Transverse colon (tissue), 4 donors: ENCODE data around the gene STYK1. TPM values are rescaled to one million over a fixed set of nuclear protein-coding genes. Genes with fewer than 3 reads are reported as not detected.

Experiments
- DNase-seq: peaks from one replicate; pipeline ENCODE4 v3.0.0-alpha.2; 2019
- H3K27ac ChIP-seq, 4 donors: fragments of 200-600 bp; sonication (generic); 2 replicates each; pipeline ENCODE4 v1.5.1; 2016 to 2018; ENCODE audit warnings: inconsistent platforms in 4 of 4
- H3K27me3 ChIP-seq: fragments of 200-600 bp; sonication (generic); 2 replicates; pipeline ENCODE4 v1.5.1; 2017; ENCODE audit warnings: inconsistent platforms
- H3K36me3 ChIP-seq, 4 donors: fragments of 200-600 bp; sonication (generic); 2 replicates each; pipeline ENCODE4 v1.5.1; 2017 to 2019; ENCODE audit warnings: inconsistent platforms in 4 of 4
- H3K4me1 ChIP-seq, 4 donors: fragments of 200-600 bp; sonication (generic); 2 replicates each; pipeline ENCODE4 v1.5.1; 2017 to 2020; ENCODE audit warnings: inconsistent platforms in 4 of 4
- H3K4me3 ChIP-seq, 4 donors: fragments of 200-600 bp; sonication (generic); 1 replicate in 1 of 4; 2 replicates in 3 of 4; pipeline versions ENCODE4 v1.5.1 to v1.6.1; 2017 to 2019; ENCODE audit warnings: inconsistent platforms in 4 of 4
- H3K9me3 ChIP-seq, 2 donors: fragments of 200-600 bp; sonication (generic); 2 replicates each; pipeline ENCODE4 v1.5.1; 2017 to 2019; ENCODE audit warnings: inconsistent platforms in 2 of 2
- EP300 ChIP-seq: sonication (generic); formaldehyde crosslinking; IDR thresholded peaks from one replicate; pipeline ENCODE4 v1.6.1; 2017; ENCODE audit warnings: antibody characterized with exemption, low read depth
- POLR2A ChIP-seq: fragments of 450-650 bp; IDR thresholded peaks from one replicate; pipeline ENCODE4 v1.6.1; 2016; ENCODE audit warnings: antibody characterized with exemption, mild to moderate bottlenecking, moderate library complexity
- POLR2AphosphoS5 ChIP-seq, 3 donors: sonication (generic); formaldehyde crosslinking; IDR thresholded peaks; one replicate each; pipeline ENCODE4 v1.6.1; 2016; ENCODE audit warnings: antibody characterized with exemption in 3 of 3
- WGBS, 2 donors: methylation state at CpG; one replicate each; pipeline ENCODE4 v1.1.5; 2018; ENCODE audit warnings: low coverage in 1 of 2; 5-methylcytosine and 5-hydroxymethylcytosine counted together
- in situ Hi-C, 4 donors: fragments of 200-750 bp; cut with MboI; loops; one replicate each; pipeline versions ENCODE4 v1.15.0 to v1.15.1; 2017; ENCODE audit warnings: low sequenced_read_pairs in 3 of 4, low pct_ligation_motif_present in 1 of 4, low pct_unique_long_range_greater_than_20kb in 1 of 4
- intact Hi-C: fragments of 100-400 bp; cut with DNase I; formaldehyde crosslinking; loops from one replicate; pipeline ENCODE4 v1.15.1; 2023; ENCODE audit warnings: low total_unique reads
- total RNA-seq, 4 donors: library from RNA; depleted of rRNA; stranded (reverse); fragments of >200 nt; gene quantifications; one replicate each; pipeline ENCODE4 v1.1.0, GENCODE V29; 2016
- TF ChIP-seq, protein P1 (sequence below), 5 experiments: fragments of 200-600 bp in 3 of 5; fragments of 450-650 bp in 2 of 5; sonication (generic) in 3 of 5; IDR thresholded peaks; 1 replicate in 2 of 5; 2 replicates in 3 of 5; pipeline ENCODE4 v1.5.1; 2016 to 2017; ENCODE audit warnings: antibody characterized with exemption in 5 of 5, inconsistent platforms in 3 of 5, mild to moderate bottlenecking in 2 of 5, moderate library complexity in 1 of 5

The STYK1 gene
- total RNA-seq, 4 donors from 2014 or later = 8.4 to 41.6 (median 19.2) TPM

- Histone ChIP-seq H3K4me1 (no peaks in the 10 kb centered on the region), H3K27ac (no peak overlapping the region), H3K9me3 (no peaks in the 10 kb centered on the region), H3K4me3 (no peak overlapping the region), H3K27me3 (no peaks in the 10 kb centered on the region), H3K36me3 (peaks cover 0 to 70% (median 28%) of the 10 kb centered on the region in 4 donors)
- no peak for DNase-seq
- 71 to 75% methylated on average over 4 of the region's 4 CpGs for WGBS, 2 donors
- intact Hi-C loops (no loop called here), in situ Hi-C loops (no loop called here)
- no peak for TF ChIP-seq POLR2A
- TF ChIP-seq, protein P1, sequence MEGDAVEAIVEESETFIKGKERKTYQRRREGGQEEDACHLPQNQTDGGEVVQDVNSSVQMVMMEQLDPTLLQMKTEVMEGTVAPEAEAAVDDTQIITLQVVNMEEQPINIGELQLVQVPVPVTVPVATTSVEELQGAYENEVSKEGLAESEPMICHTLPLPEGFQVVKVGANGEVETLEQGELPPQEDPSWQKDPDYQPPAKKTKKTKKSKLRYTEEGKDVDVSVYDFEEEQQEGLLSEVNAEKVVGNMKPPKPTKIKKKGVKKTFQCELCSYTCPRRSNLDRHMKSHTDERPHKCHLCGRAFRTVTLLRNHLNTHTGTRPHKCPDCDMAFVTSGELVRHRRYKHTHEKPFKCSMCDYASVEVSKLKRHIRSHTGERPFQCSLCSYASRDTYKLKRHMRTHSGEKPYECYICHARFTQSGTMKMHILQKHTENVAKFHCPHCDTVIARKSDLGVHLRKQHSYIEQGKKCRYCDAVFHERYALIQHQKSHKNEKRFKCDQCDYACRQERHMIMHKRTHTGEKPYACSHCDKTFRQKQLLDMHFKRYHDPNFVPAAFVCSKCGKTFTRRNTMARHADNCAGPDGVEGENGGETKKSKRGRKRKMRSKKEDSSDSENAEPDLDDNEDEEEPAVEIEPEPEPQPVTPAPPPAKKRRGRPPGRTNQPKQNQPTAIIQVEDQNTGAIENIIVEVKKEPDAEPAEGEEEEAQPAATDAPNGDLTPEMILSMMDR (IDR thresholded peaks at IDR 0.05) = no peak
- TF ChIP-seq POLR2AphosphoS5 (IDR thresholded peaks at IDR 0.05) = no peak
- no peak for TF ChIP-seq EP300
Measured at GRCh38 chr12:10708862-10709261, 35.0 kb upstream of the STYK1 start.

DNA sequence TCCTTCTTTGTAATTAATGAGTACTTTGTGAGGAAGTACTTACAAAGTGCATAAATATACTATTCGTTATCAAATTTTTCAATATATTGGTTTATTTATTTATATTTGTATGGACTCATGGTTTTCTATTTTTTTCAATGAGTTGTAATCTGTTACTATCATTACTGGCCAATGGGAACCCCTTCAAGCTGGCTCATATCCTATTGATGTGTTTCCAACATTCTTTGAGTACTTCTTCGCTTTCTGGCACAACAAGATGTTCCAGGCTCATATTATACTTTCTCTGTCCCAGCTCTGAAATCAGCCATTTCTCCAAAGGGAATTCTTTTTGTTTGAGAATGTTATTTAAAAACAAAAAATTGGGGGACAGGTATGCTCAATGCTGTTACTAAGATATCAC, 31.8 kb upstream of the STYK1 start:
- Histone ChIP-seq H3K4me3 (no peak overlapping the region), H3K36me3 (peaks cover 0 to 72% (median 33%) of the 10 kb centered on the region in 4 donors), H3K9me3 (no peaks in the 10 kb centered on the region), H3K27me3 (no peaks in the 10 kb centered on the region), H3K27ac (peak overlapping the region in 1 of 4 donors; percentile 30), H3K4me1 (no peaks in the 10 kb centered on the region)
- intact Hi-C loops (no loop called here), in situ Hi-C loops (no loop called here)
- no peak for DNase-seq
- TF ChIP-seq POLR2A (no peak), POLR2AphosphoS5 (IDR thresholded peaks at IDR 0.05) (no peak)
- WGBS, 2 donors = 38 to 71% methylated on average over 1 to 2 of the region's 2 CpGs

- 91 to 98% methylated on average over 9 to 14 of the region's 14 CpGs for WGBS, 2 donors
- no peaks in the 10 kb centered on the region for H3K27me3 ChIP-seq
- H3K9me3 ChIP-seq = no peaks in the 10 kb centered on the region
- in situ Hi-C loops (no loop called here), intact Hi-C loops (no loop called here)
- H3K4me3 ChIP-seq = no peak overlapping the region
- DNase-seq = no peak
- TF ChIP-seq POLR2AphosphoS5 (IDR thresholded peaks at IDR 0.05) (no peak), EP300 (no peak), POLR2A (no peak)
- TF ChIP-seq, protein P1 (IDR thresholded peaks at IDR 0.05) = no peak
- peaks cover 0 to 79% (median 35%) of the 10 kb centered on the region in 4 donors for H3K36me3 ChIP-seq
- no peak overlapping the region for H3K27ac ChIP-seq
- no peaks in the 10 kb centered on the region for H3K4me1 ChIP-seq
Measured at GRCh38 chr12:10701843-10702242, 28.0 kb upstream of the STYK1 start.

- H3K27me3 ChIP-seq = no peaks in the 10 kb centered on the region
- H3K9me3 ChIP-seq = no peaks in the 10 kb centered on the region
- no peak for DNase-seq
- H3K4me3 ChIP-seq = no peak overlapping the region
- in situ Hi-C loops (no loop called here), intact Hi-C loops (no loop called here)
- whole genome bisulfite sequencing, 2 donors = 24 to 35% methylated on average over 2 to 3 of the region's 3 CpGs
- H3K4me1 ChIP-seq = no peaks in the 10 kb centered on the region
- H3K27ac ChIP-seq = no peak overlapping the region
- TF ChIP-seq POLR2AphosphoS5 (IDR thresholded peaks at IDR 0.05) (no peak), EP300 (no peak), POLR2A (no peak)
- TF ChIP-seq, protein P1 (IDR thresholded peaks at IDR 0.05) = no peak
- H3K36me3 ChIP-seq = peaks cover 0 to 81% (median 33%) of the 10 kb centered on the region in 4 donors
Measured at GRCh38 chr12:10701131-10701681, 27.4 kb upstream of the STYK1 start.

DNA sequence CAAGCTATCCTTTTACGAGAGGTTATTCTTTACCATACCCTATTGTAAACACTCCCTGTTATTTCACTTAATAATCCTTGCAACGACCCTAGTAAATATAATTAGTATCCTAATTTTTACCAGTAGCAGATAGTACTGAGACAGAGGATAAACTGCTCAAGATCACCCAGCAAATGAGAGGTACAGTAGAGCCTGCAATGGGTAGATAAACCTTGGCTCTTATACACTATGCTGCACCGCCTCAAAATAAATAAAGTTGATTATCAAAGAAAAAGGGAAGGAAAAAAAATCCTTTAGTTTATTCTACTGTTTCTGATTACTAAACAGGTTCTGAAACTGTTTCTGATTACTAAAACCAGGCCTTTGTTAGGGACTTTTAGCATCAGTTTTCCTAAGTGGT, 26.7 kb upstream of the STYK1 start:
- no peak overlapping the region for H3K4me3 ChIP-seq

More for the DNA sequence above, 26.7 kb upstream of the STYK1 start:
- no peaks in the 10 kb centered on the region for H3K9me3 ChIP-seq
- no peak overlapping the region for H3K27ac ChIP-seq
- in situ Hi-C loops = no loop called here
- WGBS, 2 donors = 79 to 80% methylated on average over 3 of the region's 3 CpGs
- H3K27me3 ChIP-seq = no peaks in the 10 kb centered on the region
- no peak for DNase-seq
- intact Hi-C loops = no loop called here
- peaks cover 0 to 78% (median 33%) of the 10 kb centered on the region in 4 donors for H3K36me3 ChIP-seq
- no peaks in the 10 kb centered on the region for H3K4me1 ChIP-seq
- TF ChIP-seq, protein P1 (IDR thresholded peaks at IDR 0.05) = no peak
- TF ChIP-seq EP300 (no peak), POLR2A (no peak), POLR2AphosphoS5 (IDR thresholded peaks at IDR 0.05) (no peak)
